ENCODE measurements around the gene LRP2BP.
"Not testable (repeated sequence)": the region's sequence is repeated elsewhere in the genome, so short reads cannot be mapped to it uniquely, and the experiment has no call there.

Gene LRP2BP

GRCh38 chr4:185335579-185335978 is 60.1 kb downstream of the LRP2BP start:
- no peak for TF ChIP-seq CTCF (IDR thresholded peaks at IDR 0.05; ENCODE audit: insufficient read depth, low read depth, low read length, missing control alignments)
- peak; percentile 12 for DNase-seq (ENCODE audit: low read depth)
- H3K4me3 ChIP-seq (ENCODE audit: low read length), result no peak overlapping the region

- no peak overlapping the region for H3K4me3 ChIP-seq (ENCODE audit: low read length)
- TF ChIP-seq CTCF (IDR thresholded peaks at IDR 0.05; ENCODE audit: insufficient read depth, low read depth, low read length, missing control alignments), result no peak
- DNase-seq (ENCODE audit: low read depth), result no peak
These were observed 61.4 kb downstream of the LRP2BP start for GRCh38 chr4:185334326-185334725.

- no peak overlapping the region for H3K4me3 ChIP-seq (ENCODE audit: low read length)
- no peak for DNase-seq (ENCODE audit: low read depth)
- TF ChIP-seq CTCF (IDR thresholded peaks at IDR 0.05; ENCODE audit: insufficient read depth, low read depth, low read length, missing control alignments), result no peak
These were observed 62.9 kb downstream of the LRP2BP start for GRCh38 chr4:185332575-185333464.

GRCh38 chr4:185329879-185330510 is 65.7 kb downstream of the LRP2BP start:
- not testable (repeated sequence) for H3K4me3 ChIP-seq (ENCODE audit: low read length); DNase-seq (ENCODE audit: low read depth)

- TF ChIP-seq CTCF (IDR thresholded peaks at IDR 0.05; ENCODE audit: insufficient read depth, low read depth, low read length, missing control alignments), result no peak
- DNase-seq (ENCODE audit: low read depth), result no peak
These were observed 67.1 kb downstream of the LRP2BP start for GRCh38 chr4:185328586-185328985.

GRCh38 chr4:185325721-185326120 is 70.0 kb downstream of the LRP2BP start:
- H3K4me3 ChIP-seq (ENCODE audit: low read length), result not testable (repeated sequence)
- DNase-seq (ENCODE audit: low read depth), result peak; percentile 60

More at GRCh38 chr4:185328586-185328985, 67.1 kb downstream of the LRP2BP start:
- H3K4me3 ChIP-seq (ENCODE audit: low read length), result no peak overlapping the region

- not testable (repeated sequence) for DNase-seq (ENCODE audit: low read depth); H3K4me3 ChIP-seq (ENCODE audit: low read length)
These were observed 71.4 kb downstream of the LRP2BP start for GRCh38 chr4:185324361-185324760.

- no peak for DNase-seq (ENCODE audit: low read depth)
- no peak for TF ChIP-seq CTCF (IDR thresholded peaks at IDR 0.05; ENCODE audit: insufficient read depth, low read depth, low read length, missing control alignments)
- H3K4me3 ChIP-seq (ENCODE audit: low read length), result no peak overlapping the region
These were observed 72.1 kb downstream of the LRP2BP start for GRCh38 chr4:185323606-185324005.

All from epithelial cell of esophagus (primary cell).